Hypothalamus (tissue), 51 donors: ENCODE data around the gene SSC5D.
A peak's percentile ranks its signal among the peaks of the same experiment; 100 is the strongest.

Source experiments
- DNase-seq, 51 donors: peaks; one replicate each; lab custom pipeline; 2025; lab: John Stamatoyannopoulos, UW

The SSC5D gene

DNA sequence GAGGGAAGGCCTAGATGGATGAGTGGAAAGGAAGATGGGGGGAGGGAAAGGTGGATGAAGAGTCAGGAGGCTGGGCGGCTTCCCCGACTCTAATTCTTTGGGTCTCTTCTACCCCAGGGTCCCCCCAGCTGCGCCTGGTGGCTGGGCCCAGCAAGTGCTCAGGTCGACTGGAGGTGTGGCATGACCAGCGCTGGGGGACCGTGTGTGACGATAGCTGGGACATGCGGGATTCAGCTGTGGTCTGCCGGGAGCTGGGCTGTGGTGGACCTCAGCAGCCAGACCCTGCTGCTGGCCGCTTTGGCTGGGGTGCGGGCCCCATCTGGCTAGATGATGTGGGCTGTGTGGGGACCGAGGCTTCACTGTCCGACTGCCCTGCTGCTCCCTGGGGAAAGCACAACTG is 9.5 kb downstream of the SSC5D start:
- no peak for DNase-seq

DNA sequence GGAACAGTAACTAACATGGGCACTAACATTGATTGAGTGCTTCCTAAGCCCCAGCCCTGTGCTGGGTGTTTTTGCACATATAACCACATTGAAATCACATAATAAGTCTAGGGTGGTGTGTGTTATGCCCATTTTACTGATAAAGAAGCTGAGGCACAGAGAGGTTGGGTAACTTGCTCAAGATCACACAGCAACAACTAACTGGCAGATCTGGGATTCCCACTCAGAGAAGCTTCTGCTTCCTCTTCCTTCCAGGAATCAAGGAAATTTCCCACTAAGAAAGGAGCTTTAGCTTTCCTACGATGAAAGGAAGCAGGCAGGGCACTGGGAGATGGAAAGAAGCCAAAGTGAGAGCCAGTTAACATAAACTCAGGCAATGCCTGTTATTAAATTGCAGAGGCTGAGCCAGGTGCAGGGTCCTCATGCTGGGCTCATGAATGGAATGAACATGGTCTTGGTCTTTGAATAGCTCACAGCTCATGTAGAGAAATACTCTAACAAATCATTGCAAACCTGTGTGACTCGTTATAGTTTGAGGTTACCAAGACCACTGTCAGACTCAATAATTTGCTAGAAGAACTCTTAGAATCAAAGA is 10.1 kb downstream of the SSC5D start:
- no peak for DNase-seq

DNA sequence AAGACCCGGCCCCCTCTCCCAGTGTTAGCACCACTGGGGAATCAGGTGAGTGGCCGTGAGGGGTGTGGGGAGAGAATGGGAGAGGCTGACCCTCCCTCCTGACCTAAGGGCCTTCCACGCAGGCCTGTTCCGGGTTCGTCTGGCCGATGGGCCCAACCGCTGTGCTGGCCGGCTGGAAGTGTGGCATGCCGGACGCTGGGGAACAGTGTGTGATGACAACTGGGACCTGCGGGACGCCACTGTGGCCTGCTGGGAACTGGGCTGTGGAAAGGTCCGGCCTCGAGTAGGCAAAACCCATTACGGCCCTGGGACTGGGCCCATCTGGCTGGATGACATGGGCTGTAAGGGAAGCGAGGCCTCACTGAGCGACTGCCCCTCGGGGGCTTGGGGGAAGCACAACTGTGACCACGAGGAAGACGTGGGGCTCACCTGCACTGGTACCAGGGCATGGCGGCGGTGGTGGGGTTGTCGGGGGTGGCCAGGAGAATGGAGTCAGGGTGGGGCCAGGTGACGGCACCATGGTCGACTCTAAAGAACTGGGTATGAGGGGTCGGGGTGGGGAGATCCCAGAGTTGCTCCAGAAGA is 12.2 kb downstream of the SSC5D start:
- no peak for DNase-seq

DNA sequence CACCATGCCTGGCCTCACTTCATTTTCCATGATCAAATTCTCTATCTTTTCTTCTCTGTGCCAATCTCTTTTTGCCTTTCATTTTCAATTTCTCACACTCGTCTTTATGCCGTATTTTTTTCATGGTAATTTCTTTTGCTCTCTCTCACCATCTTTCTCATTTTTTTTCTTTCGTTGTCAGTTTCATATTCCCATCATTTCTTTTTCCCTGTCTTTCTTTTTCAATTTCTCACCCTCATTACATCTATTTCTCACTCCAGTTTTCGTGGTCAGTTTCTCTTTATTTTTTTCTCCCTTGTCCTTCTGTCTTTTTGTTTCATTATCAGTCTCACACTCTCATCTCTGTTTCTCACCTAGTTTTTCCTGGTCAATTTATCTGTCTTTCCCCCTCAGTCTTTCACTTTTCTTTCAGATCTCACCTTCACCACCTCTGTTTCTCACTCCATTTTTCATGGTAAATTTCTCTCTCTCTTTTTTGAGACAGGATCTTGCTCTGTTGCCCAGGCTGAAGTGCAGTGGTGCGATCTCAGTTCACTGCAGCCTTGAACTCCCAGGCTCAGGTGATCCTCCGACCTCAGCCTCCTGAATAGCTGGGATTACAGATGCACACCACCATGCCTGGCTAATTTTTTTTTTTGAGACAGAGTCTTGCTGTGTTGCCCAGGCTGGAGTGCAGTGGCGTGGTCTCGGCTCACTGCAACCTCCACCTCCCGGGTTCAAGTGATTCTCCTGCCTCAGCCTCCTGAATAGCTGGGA is 14.1 kb downstream of the SSC5D start:
- no peak for DNase-seq

DNA sequence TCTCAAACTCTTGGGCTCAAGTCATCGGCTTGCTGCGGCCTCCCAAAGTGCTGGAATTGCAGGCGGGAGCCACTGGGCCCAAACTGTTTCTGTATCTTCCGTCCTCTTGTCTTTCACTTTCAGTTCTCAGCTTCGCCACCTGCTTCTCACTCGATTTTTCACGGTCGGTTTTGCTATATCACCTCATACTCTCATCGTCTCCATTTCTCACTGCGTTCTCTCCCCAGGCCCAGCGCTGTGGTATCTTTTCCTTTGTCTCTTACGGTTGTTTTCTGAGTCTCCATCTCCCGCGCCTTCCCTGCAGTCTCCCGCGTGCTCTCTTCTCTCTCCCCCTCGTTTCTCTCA is 14.9 kb downstream of the SSC5D start:
- DNase-seq: no peak

DNA sequence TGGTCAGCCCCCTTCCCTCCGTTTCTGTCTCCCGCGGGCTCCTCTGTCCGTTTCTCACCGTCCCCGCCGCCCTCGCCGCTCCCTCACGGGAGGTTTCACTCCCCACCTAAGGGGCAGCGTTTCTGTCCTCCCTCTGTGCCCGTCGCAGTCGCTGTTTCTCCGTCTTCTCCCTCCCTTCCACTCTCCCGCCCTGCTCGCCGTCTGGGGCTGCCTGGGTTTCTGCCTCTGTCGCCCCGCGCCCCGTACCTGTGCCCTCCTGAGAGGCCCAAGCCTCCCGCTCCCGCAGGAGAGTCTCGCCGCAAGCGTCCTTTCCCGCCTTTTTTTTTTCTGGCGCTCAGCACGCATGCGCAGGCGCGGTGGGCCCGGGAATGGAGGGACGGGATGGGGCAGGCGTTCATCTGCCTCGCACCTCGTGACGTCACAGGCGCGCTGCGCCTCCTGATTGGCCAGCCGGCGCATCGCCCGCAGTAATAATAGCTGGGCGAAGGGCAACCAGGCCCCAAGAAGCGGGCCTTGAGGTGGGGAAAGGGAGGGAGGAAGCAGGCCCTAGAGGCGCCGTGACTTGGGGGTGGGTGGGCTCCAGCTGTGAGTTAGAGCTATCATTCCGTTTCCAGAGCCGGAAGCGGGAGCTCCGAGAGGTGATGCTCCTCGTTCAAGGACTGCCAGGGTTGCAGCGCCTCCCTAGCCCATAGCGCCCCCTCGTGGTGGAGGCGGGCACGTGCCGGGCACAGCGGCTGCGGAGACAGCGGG is 15.4 kb downstream of the SSC5D start:
- peak; percentile 77 to 99 (median 92) for DNase-seq

DNA sequence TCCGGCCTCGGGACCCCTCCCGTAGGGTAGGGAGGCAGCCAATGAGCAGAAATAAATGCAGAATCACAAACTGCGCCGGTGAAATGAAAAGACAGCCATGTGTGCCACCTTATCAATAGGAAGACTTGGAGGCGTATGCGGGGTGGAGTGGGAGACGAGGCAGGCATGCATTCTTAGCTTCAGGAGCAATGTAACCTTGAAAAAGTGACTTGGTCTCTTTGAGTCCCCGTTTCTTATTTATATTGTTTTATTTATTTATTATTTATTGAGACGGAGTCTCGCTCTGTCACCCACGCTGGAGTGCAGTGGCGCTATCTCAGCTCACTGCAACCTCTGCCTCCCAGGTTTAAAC is 16.0 kb downstream of the SSC5D start:
- DNase-seq: no peak

DNA sequence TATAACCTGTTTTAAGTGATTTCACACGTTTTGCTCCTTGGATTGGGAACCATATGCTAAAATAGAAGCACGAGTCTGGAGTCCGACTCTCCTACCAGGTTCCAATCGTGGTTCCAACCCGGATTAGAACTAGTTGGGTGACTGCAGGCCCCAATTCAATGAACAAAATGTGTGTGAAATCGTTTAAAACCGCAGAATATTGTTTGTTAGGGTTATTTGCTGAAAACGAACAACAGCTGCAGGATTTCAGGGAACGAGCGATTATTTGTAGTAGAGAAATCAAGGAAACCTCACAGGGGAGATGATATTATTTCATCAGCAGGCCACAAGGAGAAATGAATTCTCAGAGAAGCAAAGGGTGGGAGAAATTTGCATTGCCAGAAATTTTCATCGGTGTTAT is 16.7 kb downstream of the SSC5D start:
- no peak for DNase-seq

DNA sequence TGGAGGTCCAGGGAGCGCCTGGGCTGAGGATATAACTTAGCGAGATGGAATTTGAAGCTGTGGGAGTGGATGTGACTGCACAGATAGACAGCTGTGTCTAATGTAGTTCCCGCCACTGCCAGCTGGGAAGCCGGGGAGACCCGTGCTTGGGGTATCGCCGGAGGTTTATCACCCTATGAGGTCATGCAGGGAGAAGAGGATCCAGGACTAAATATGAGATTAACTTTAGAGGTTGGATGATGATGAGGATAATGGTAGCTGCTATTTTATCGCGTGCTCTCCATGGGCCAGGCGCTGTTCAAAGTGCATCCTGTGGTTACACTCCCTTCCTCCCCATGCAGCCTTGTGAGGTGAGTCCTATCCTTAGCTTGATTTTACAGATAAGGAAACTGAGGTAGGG is 19.9 kb downstream of the SSC5D start:
- DNase-seq: no peak

DNA sequence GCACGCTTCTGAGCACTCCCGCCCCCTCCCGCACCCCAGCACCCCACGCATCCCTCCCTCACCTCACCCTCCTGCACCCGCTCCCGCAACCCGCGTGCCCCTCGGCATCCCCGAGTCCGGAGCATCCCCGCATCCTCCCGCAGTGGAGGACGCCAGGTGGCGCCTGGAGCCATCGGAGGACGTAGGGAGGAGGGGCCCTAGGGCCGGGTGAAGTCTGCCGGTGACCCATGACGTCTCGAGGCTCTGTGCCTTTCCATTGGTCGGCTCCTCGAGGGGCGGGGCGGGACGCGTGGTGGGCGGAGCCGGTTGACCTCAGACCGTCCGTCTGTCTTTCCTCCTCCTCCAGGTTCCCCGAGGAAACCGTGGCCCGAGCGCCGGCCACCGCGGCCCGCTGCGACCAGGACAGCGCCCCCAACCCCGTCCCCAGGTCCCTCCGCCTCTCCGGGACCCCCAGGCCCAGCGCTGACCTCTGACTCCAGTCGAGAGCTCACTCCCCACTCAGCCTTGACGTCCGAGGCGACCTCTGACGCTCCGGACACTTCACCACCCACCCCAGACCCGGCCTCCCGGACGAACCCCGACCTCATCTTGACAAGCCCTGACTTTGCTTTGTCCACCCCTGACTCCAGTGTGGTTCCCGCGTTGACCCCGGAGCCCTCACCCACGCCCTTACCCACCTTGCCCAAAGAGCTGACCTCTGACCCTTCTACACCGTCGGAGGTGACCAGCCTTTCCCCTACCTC is 28.8 kb downstream of the SSC5D start:
- peak; percentile 20 to 97 (median 89) for DNase-seq

DNA sequence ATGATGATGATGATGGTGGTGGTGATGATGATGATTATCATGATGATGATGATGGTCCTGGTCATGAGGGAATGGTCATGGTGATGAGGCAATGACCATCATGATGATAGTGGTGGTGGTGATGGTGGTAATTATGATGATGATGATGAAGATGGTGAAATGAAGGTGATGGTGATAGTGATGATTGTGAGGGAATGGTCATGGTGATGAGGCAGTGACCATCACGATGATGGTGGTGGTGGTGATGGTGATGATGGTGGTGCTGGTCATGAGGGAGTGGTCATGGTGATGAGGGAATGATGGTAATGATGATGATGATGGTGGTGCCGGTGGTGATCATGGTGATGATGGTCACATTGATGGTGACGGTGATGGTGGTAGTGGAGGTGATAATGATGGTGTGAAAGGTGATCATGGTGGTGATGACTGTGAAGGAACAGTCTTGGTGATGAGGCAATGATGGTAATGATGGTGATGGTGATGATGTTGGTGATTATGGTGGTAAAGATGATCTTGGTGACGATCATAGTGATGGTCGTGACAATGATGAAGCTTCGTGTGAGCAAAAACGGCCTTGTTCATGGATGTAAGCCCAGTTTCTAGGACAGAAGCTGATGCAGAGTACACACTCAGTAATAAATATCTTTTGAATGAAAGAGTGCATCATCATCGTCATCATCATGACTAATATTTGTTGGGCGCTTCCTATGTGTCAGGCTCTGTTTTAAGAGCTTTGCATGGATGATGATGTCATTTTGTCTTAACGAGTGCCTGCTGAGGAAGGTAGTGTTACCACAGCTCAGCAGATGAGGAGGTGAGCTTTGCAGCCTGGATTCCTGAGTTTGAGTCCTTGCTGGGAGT is 31.4 kb downstream of the SSC5D start:
- DNase-seq: no peak

DNA sequence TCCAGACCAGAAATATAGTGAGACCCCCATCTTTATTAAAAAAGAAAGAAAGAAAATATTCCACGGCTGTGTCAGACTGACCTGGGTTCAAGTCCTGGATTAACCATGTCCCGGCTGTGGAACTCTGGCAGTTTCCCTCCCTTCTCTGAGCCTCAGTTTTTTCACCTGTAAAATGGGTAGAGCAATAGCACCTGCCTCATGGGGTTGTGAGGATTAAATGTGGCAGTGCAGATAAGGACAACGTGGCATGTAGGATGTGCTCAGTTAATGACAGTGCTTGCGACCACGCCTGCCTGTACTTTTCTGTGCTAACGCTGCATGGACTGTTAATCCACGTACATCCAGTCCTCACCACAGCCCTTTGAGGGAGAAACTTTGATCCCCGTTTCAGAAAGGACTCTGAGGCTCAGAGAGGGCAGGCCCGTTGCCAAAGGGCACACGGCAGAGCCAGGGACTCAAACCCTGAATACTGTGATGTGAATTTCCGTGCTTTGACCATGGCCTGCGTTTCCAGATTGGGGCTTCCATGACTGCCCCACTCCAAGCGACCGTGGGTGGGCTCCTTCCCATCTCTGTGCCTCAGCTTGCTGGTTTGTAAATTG is 32.6 kb downstream of the SSC5D start:
- no peak for DNase-seq

DNA sequence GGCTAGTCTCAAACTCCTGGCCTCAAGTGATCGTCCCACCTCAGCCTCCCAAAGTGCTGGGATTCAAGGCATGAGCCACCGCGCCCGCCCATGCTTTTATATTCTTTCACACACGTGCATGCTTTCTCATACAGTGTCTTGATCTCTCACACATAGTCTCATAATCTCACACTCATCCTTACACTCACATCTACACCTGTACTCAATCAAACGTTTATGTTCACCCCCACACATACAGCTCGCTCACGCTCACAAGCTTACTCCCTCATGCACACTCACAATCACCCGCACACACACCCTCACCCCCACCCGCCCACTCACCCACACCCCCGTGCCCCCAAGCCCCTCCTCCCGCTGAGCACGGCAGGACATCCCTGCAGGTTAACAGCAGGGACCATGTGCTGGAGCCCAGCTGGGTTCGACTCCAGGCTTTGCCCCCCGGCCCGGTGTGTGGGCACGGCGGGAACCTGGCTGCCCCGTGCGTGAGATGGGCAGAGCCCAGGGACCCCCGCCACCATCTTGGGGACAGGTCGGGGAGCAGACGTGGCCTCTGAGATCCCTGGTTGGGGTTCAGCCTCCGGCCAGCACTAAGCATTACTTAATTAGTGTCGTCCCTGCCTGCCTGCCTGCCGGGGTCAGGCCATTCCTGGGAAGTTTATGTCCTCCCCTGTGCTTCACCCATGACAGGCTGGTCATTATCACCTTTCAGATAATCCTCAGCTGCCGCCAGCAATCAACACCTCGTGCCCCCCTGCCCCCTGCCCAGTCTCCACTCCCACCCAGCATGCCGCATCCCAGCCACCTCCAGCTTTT is 37.3 kb downstream of the SSC5D start:
- no peak for DNase-seq

DNA sequence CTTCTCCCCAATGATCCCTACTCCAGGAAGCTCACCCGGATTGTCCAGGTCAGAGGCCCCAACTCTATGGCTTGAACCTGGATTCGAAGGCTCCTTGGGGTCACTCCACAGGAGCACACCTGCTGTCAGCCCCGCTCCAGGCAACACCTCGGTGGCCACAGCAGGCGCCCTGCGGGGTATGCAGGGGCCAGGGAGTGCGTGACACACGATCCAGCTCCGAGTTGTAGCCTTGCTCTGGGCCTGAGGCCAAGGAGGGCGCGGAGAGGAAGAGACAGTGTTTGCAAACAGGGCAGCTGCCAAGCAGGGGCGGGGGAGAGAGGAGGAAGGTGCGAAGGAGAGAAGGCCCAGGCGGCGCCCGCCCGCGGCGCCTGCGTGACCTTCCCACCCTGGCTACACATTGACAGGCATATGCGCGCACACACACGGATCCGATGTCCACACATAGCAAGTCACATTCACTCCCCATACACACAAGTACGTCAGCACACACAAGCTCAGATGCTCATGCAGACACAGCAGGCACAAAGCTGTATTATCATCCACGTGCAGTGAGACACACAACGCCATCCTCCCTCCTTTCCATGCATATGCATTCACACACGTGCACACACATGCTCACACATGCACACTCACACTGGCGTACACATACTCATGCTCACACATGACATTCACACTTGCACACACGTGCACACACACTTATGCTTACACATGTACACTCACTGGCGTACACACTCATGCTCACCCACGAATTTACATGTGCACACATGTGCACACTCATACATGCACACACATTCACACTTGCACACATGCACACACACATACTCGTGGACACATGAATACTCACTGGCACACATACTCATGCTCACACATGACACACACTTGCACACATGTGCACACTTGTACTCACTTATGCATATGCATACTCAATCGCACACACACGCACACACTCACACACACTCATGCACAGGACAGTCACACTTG is 38.3 kb downstream of the SSC5D start:
- DNase-seq: peak in 4 of 51 donors; percentile 2 to 16 (median 12)

DNA sequence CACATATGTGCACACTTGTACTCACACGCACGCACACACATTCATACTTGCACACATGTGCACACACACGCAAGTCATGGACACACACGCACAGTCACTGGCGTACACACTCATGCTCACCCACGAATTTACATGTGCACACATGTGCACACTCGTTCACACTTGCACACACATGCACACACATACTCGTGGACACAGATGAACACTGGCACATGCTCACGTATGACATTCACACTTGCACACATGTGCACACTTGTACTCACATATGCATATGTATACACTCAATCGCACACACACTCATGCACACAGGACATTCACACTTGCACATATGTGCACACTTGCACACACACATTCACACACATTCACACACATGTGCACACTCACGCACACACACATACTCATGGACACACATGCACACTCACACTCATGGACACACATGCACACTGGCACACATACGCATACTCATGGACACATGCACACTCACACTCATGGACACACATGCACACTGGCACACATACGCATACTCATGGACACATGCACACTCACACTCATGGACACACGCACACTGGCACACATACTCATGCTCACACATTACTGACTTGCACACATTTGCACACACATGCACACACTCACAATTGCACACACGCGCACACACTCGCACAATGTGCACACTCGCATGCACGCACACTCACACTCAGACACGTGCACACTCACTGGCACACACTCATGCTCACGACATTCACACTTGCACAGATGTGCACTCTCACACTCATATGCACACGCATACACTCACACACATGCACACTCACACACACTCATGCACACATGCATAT is 39.2 kb downstream of the SSC5D start:
- no peak for DNase-seq

DNA sequence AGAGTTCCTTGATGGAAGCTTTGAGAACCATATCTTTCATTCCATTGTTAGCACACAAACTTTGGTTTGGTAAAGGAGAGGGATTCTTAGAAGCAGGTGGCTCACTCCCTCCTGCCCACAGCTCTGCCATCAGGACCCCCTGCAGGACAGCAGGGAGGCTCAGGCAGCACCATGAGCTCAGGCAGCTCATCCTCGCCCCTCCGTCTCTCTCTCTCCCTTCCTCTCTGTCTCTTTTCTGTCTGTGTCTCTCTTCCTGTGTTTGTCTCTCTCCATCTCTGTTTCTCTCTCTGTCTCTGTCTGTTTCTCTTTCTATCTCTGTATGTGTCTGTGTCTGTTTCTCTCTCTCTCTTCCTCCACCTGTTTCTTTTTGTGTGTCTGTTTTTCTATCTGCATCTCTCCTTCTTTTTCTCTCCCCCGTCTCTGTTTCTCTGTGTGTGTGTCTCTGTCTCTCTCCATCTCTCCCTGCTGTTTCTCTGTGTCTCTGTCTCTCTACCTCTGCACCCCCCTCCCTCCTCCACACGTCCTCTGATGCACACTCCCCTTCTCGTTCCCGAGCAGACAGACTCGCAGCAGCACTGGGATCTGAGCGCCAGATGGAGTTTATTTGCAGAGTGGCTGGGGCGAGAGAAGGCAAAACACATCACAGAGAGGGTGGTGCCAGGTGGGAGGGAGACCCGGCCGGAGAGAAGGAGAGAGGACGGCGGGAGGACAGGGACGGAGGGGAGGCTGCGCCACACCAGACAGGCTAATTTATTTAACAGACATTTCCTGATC is 40.0 kb downstream of the SSC5D start:
- DNase-seq: peak in 1 of 51 donors; percentile 4
